ENCODE data around the gene SYNJ2BP. TPM values are rescaled to one million over a fixed set of nuclear protein-coding genes. Genes with fewer than 3 reads are reported as not detected.

The SYNJ2BP gene, protein sequence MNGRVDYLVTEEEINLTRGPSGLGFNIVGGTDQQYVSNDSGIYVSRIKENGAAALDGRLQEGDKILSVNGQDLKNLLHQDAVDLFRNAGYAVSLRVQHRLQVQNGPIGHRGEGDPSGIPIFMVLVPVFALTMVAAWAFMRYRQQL
- 33.7 TPM for total RNA-seq

DNA sequence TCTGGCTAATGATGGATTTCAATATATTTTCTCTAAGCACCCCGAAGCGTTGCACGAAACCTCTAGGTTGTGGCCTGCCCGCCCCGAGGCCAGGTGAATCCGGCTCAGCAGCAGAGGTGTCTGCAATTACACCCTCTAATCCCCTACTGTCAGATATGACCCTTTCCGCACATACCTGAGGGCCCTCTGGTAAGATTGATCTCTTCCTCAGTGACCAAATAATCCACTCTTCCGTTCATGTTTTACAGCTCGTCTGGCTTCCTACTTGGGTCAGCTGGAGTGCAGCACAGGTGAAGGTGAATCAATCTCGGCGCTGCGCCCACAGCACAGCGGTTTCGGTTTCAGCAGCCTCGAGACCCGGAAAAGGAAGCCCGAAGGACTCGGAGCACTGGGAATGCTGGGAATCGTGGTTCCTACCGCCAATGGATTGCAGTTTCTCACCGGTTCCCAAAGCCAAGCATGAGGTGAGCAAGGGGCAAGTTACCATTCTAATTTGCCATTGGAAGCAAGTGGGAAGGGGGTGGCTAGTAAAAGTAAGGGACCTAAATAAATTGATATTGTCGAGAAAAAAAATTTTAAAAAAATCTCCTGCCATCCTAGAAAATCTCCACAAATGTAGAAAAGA, at the start of gene SYNJ2BP:
Gene SYNJ2BP (minus strand): TSS at position 366 of the 625 bp plus-strand sequence. CDS start 127 bp downstream, at position 239.

GRCh38 chr14:70451874-70452273, 35.0 kb upstream of the SYNJ2BP start, which contains the start of gene ADAM21:
TSS of gene ADAM21 (plus strand) at chr14:70452174. CDS start at chr14:70457500, 5,326 bp downstream.

Other genes starting within 250 kb of the SYNJ2BP start
- 70.4 TPM for gene SLC8A3, start 228.1 kb downstream of the SYNJ2BP start, total RNA-seq
- gene COX16, start 57.4 kb downstream of the SYNJ2BP start, total RNA-seq: 54.4 TPM
- 0.69 TPM for gene ADAM21, start 35.1 kb upstream of the SYNJ2BP start, total RNA-seq
- gene ADAM20, start 117.9 kb upstream of the SYNJ2BP start, total RNA-seq: 3.7 TPM
- 57.9 TPM for gene MED6, start 183.6 kb upstream of the SYNJ2BP start, total RNA-seq
- 29.3 TPM for gene TTC9, start 224.8 kb upstream of the SYNJ2BP start, total RNA-seq

Data from diencephalon (tissue), 1 donor.